ENCODE results near the gene ZNF41.

ZNF41 gene

DNA sequence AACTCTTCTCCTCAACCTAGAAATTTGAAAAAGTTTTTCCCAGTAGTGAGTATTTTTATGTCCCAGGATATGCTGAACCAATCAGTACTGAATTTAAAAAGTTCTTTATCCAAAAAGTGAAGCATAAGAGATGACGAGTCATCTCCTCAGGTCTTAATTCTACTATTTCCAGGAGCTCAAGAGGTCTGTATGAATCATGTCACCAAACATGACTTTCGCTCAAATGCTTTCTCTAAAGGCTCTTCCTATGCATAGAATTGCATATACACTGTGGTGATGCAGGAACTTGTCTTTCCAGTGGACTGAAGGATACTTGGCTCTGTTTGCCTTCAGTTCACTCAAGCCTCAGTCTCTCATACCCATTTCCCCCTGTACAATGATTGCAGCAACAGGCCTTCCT lies 36.1 kb downstream of the ZNF41 start:
- no peak overlapping the region for H3K27ac ChIP-seq (ENCODE audit: low read length)
- H3K36me3 ChIP-seq (ENCODE audit: insufficient read depth, low read depth, low read length) = peaks cover 35% of the 10 kb centered on the region
- H3K4me3 ChIP-seq (ENCODE audit: low read length) = no peak overlapping the region
- no peak overlapping the region for H3K9ac ChIP-seq (ENCODE audit: low read depth, low read length)
- H3K27me3 ChIP-seq (ENCODE audit: insufficient read depth, low read length) = no peaks in the 10 kb centered on the region
- no peaks in the 10 kb centered on the region for H3K4me1 ChIP-seq (ENCODE audit: insufficient read depth, low read length)
- peaks cover 30% of the 10 kb centered on the region for H3K9me3 ChIP-seq (ENCODE audit: insufficient read depth, low read depth, low read length)

- Histone ChIP-seq H3K4me3 (ENCODE audit: low read length) (no peak overlapping the region), H3K36me3 (ENCODE audit: insufficient read depth, low read depth, low read length) (peaks cover 35% of the 10 kb centered on the region), H3K9me3 (ENCODE audit: insufficient read depth, low read depth, low read length) (peaks cover 30% of the 10 kb centered on the region), H3K27ac (ENCODE audit: low read length) (no peak overlapping the region), H3K27me3 (ENCODE audit: insufficient read depth, low read length) (no peaks in the 10 kb centered on the region), H3K9ac (ENCODE audit: low read depth, low read length) (no peak overlapping the region), H3K4me1 (ENCODE audit: insufficient read depth, low read length) (no peaks in the 10 kb centered on the region)
These were observed 36.6 kb downstream of the ZNF41 start for GRCh38 chrX:47446431-47446830.

DNA sequence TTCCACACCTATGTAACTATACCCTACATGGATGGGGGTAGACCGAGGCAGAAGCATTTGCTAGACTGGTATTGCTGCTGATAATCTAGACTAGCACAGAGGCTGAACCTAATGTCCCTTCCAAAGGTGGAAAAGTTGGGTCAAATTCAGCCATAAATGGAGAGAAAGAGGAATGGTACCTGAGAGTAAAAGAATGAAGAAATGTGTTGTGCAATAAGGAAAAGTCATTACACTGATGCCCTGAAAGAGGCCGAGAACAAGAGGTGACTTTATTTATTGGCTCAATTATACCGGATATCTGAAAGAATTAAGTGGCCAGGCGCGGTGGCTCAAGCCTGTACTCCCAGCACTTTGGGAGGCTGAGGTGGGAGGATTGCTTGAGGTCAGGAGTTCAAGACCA lies 52.1 kb downstream of the ZNF41 start:
- Histone ChIP-seq H3K36me3 (ENCODE audit: insufficient read depth, low read depth, low read length) (no peaks in the 10 kb centered on the region), H3K27me3 (ENCODE audit: insufficient read depth, low read length) (no peaks in the 10 kb centered on the region), H3K4me1 (ENCODE audit: insufficient read depth, low read length) (no peaks in the 10 kb centered on the region), H3K9me3 (ENCODE audit: insufficient read depth, low read depth, low read length) (no peaks in the 10 kb centered on the region), H3K9ac (ENCODE audit: low read depth, low read length) (no peak overlapping the region), H3K4me3 (ENCODE audit: low read length) (no peak overlapping the region), H3K27ac (ENCODE audit: low read length) (no peak overlapping the region)

- H3K4me1 ChIP-seq (ENCODE audit: insufficient read depth, low read length) = no peaks in the 10 kb centered on the region
- H3K4me3 ChIP-seq (ENCODE audit: low read length) = no peak overlapping the region
- H3K36me3 ChIP-seq (ENCODE audit: insufficient read depth, low read depth, low read length) = no peaks in the 10 kb centered on the region
- no peak overlapping the region for H3K27ac ChIP-seq (ENCODE audit: low read length)
- H3K9me3 ChIP-seq (ENCODE audit: insufficient read depth, low read depth, low read length) = no peaks in the 10 kb centered on the region
- no peaks in the 10 kb centered on the region for H3K27me3 ChIP-seq (ENCODE audit: insufficient read depth, low read length)
- H3K9ac ChIP-seq (ENCODE audit: low read depth, low read length) = no peak overlapping the region
These were observed 60.6 kb downstream of the ZNF41 start for GRCh38 chrX:47422444-47422843.

DNA sequence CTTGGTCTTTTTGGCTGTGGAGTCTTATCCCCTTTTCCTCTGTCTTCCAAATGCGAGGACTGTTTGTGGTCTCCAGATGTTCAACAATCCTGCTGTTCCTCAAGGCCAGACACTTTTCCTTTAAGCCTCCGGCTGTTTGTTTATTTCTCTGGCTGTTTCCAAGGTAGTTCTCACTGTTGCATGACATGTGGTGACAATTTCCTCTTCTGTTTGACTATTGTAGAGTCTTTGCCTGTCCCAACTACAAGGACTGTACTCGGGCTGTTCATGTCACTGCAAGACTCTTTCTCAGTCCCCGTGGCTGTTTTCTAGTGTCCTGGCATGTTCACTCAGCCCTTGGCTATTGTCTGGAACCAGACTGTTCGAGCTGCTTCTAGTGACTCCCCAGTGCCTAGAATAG lies 62.1 kb downstream of the ZNF41 start:
- Histone ChIP-seq H3K27ac (ENCODE audit: low read length) (no peak overlapping the region), H3K9me3 (ENCODE audit: insufficient read depth, low read depth, low read length) (no peaks in the 10 kb centered on the region), H3K27me3 (ENCODE audit: insufficient read depth, low read length) (no peaks in the 10 kb centered on the region), H3K9ac (ENCODE audit: low read depth, low read length) (no peak overlapping the region), H3K4me3 (ENCODE audit: low read length) (no peak overlapping the region), H3K36me3 (ENCODE audit: insufficient read depth, low read depth, low read length) (no peaks in the 10 kb centered on the region), H3K4me1 (ENCODE audit: insufficient read depth, low read length) (no peaks in the 10 kb centered on the region)

- H3K27ac ChIP-seq (ENCODE audit: low read length) = no peak overlapping the region
- H3K4me3 ChIP-seq (ENCODE audit: low read length) = no peak overlapping the region
- H3K9me3 ChIP-seq (ENCODE audit: insufficient read depth, low read depth, low read length) = no peaks in the 10 kb centered on the region
- no peaks in the 10 kb centered on the region for H3K36me3 ChIP-seq (ENCODE audit: insufficient read depth, low read depth, low read length)
- no peak overlapping the region for H3K9ac ChIP-seq (ENCODE audit: low read depth, low read length)
- no peaks in the 10 kb centered on the region for H3K27me3 ChIP-seq (ENCODE audit: insufficient read depth, low read length)
- no peaks in the 10 kb centered on the region for H3K4me1 ChIP-seq (ENCODE audit: insufficient read depth, low read length)
These were observed 62.8 kb downstream of the ZNF41 start for GRCh38 chrX:47420265-47420664.

DNA sequence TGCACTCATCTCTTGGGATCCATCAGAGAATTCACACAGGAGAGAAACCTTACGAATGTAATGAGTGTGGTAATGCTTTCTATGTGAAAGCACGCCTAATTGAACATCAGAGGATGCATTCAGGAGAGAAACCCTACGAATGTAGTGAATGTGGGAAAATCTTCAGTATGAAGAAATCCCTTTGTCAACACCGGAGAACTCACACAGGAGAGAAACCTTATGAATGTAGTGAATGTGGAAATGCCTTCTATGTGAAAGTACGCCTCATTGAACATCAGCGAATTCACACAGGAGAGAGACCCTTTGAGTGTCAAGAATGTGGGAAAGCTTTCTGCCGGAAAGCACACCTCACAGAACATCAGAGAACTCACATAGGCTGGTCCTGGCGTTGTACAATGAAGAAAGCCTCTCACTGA lies 69.8 kb downstream of the ZNF41 start:
- Histone ChIP-seq H3K27me3 (ENCODE audit: insufficient read depth, low read length) (no peaks in the 10 kb centered on the region), H3K9ac (ENCODE audit: low read depth, low read length) (no peak overlapping the region), H3K4me3 (ENCODE audit: low read length) (no peak overlapping the region), H3K27ac (ENCODE audit: low read length) (no peak overlapping the region), H3K36me3 (ENCODE audit: insufficient read depth, low read depth, low read length) (peaks cover 12% of the 10 kb centered on the region; the same call in 1 of the 2 replicates), H3K9me3 (ENCODE audit: insufficient read depth, low read depth, low read length) (peaks cover 24% of the 10 kb centered on the region), H3K4me1 (ENCODE audit: insufficient read depth, low read length) (no peaks in the 10 kb centered on the region)

Data from iPS-20b (cell line).